Measurements from ENCODE around the gene CDH13. TPM values are rescaled to one million over a fixed set of nuclear protein-coding genes. Genes with fewer than 3 reads are reported as not detected.

Gene CDH13
- polyA plus RNA-seq, 1 experiment = 113 TPM

DNA sequence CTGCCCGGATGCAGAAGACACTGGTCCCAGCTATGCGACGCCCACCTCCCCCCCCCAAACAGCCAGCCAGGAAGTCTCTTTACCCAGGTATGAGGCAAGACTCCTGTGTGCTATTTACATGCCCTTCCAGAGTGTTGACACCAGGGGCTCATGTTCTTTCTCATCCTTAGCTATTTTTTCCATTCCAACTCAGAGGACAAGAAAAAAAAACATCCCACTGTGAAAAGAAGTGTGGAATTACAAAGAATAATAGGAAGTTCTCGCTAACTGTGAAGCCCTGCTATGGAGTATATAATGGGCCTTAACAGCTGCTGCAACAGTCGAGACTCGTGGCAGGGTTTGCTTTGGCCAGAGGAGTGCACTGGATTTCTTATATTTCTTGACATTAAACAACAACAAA is 584.9 kb downstream of the CDH13 start:
- TF ChIP-seq, protein P1, sequence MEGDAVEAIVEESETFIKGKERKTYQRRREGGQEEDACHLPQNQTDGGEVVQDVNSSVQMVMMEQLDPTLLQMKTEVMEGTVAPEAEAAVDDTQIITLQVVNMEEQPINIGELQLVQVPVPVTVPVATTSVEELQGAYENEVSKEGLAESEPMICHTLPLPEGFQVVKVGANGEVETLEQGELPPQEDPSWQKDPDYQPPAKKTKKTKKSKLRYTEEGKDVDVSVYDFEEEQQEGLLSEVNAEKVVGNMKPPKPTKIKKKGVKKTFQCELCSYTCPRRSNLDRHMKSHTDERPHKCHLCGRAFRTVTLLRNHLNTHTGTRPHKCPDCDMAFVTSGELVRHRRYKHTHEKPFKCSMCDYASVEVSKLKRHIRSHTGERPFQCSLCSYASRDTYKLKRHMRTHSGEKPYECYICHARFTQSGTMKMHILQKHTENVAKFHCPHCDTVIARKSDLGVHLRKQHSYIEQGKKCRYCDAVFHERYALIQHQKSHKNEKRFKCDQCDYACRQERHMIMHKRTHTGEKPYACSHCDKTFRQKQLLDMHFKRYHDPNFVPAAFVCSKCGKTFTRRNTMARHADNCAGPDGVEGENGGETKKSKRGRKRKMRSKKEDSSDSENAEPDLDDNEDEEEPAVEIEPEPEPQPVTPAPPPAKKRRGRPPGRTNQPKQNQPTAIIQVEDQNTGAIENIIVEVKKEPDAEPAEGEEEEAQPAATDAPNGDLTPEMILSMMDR (IDR thresholded peaks at IDR 0.05; ENCODE audit: insufficient read depth, low read depth, low read length) = no peak
- DNase-seq (ENCODE audit: low read depth) = no peak
- CTCF ChIA-PET = interaction anchor here (1.0 kb wide), 1 partner anchor 948 kb away, joined by 3 read pairs; no protein-coding TSS in a partner anchor

DNA sequence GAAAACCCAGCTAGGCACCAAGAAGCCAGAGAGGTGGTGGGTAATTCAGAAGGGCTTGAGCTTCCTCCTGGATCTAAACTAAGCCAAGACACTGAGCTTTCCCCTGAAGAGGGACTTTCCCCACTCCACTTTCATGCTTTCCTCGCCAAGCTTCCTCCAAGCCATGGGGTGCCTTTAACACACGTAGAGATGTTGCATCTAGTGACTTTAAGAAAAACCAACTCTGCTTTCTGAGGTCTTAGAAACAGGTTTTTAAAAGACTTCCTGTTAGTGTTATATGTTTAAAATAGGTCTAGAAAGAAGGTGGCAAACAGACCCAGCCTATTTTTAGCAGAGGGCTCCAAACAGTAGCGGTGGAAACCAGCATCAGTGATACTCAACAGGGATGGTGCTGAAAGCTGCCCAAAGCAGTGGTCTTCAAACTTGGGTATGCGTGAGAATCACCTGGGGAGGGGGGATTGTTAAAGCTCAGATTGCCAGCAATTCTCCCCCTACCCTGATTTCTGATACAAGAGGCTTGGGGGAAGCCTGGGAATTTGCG is 585.6 kb downstream of the CDH13 start:
- H3K27me3 ChIP-seq (ENCODE audit: control insufficient read depth, insufficient read depth, low read length) = no peaks in the 10 kb centered on the region
- no peak for DNase-seq (ENCODE audit: low read depth)
- TF ChIP-seq, protein P1 (IDR thresholded peaks at IDR 0.05; ENCODE audit: insufficient read depth, low read depth, low read length) = no peak
- POLR2A ChIA-PET = no interaction called here
- H3K36me3 ChIP-seq (ENCODE audit: control insufficient read depth, insufficient read depth, low read length) = no peaks in the 10 kb centered on the region
- no peak overlapping the region for H3K4me3 ChIP-seq (ENCODE audit: low read depth, low read length)
- CTCF ChIA-PET = interaction anchor here (3.1 kb wide), 1 partner anchor 949 kb away, joined by 14 read pairs; no protein-coding TSS in a partner anchor

More for the DNA sequence above, 584.9 kb downstream of the CDH13 start:
- Histone ChIP-seq H3K27me3 (ENCODE audit: control insufficient read depth, insufficient read depth, low read length) (no peaks in the 10 kb centered on the region), H3K36me3 (ENCODE audit: control insufficient read depth, insufficient read depth, low read length) (no peaks in the 10 kb centered on the region), H3K4me3 (ENCODE audit: low read depth, low read length) (no peak overlapping the region)
- POLR2A ChIA-PET = no interaction called here

DNA sequence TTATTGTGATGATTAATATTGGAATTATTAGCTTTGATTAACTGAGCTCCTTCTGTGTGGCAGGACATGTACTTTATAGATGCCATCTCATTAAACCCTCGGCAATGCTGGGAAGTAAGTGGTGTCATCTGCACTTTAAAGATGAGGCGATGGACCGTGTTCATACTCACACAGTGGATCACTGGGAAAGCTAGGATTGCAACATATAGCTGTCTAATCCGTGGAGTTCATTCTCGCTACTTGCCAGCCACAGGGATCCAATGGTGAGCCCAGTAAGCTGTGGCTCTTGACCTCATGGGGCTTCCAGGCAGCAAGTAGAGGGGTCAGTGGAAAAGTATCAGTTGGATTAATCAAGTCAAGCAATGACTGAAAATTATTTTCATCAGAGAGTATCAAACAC is 587.9 kb downstream of the CDH13 start:
- no peak for DNase-seq (ENCODE audit: low read depth)
- CTCF ChIA-PET = interaction anchor here (0.5 to 3.1 kb wide), 7 partner anchors 10 to 951 kb away, joined by 3 to 14 read pairs (median 3); no protein-coding TSS in a partner anchor
- POLR2A ChIA-PET = no interaction called here
- TF ChIP-seq, protein P1 (IDR thresholded peaks at IDR 0.05; ENCODE audit: insufficient read depth, low read depth, low read length) = no peak
- Histone ChIP-seq H3K4me3 (ENCODE audit: low read depth, low read length) (no peak overlapping the region), H3K36me3 (ENCODE audit: control insufficient read depth, insufficient read depth, low read length) (no peaks in the 10 kb centered on the region), H3K27me3 (ENCODE audit: control insufficient read depth, insufficient read depth, low read length) (no peaks in the 10 kb centered on the region)

DNA sequence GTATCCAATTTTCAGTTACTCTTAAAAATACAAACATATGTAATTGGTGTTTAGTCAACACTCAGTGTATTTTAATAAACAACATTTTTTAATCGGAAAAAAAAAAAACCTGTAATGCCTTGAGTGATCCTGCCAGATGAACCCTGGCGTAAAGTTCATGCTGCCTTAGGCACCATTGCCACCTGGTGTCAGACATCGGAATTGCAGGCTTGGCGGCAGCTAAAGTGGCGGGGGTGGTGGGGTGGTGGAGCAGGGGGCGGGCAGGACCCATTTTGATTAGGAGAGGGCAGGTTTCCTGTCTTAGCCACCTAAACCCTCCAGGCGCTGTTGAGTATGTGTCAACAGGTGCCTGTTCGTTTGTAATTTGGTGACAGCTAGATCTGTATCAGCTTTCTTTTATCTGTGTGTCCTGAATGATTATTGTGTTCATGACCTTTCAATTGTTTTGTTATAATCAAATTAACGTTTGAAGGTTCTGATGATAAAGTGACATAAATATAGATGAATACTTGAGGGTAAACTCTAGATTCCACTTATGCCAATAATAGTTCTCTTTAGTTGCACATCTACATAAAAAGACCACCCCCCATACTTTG is 588.7 kb downstream of the CDH13 start:
- POLR2A ChIA-PET = no interaction called here
- Histone ChIP-seq H3K4me3 (ENCODE audit: low read depth, low read length) (no peak overlapping the region), H3K36me3 (ENCODE audit: control insufficient read depth, insufficient read depth, low read length) (no peaks in the 10 kb centered on the region), H3K27me3 (ENCODE audit: control insufficient read depth, insufficient read depth, low read length) (no peaks in the 10 kb centered on the region)
- DNase-seq (ENCODE audit: low read depth) = no peak
- TF ChIP-seq, protein P1 (IDR thresholded peaks at IDR 0.05; ENCODE audit: insufficient read depth, low read depth, low read length) = peak; percentile 87
- CTCF ChIA-PET = interaction anchor here (0.6 to 1.5 kb wide), 8 partner anchors 102 to 952 kb away, joined by 3 to 13 read pairs (median 4); no protein-coding TSS in a partner anchor

DNA sequence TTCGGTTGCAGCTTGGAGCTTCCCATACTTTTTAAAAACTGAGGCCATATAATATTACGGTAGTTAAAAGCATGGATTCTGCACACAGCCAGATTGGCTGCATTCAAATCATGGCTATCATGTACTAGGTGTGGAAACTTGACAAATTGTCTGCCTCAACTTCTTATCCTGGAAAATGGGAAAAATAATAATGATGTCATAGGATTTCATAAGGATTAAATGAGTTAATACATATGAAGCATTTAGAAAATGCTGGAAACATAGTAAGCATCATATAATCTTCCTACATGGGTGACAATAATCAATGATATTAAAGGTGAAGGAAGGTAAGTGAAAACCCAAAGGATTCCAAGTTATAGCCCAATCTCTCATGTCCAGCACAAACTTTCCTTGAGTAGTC is 592.5 kb downstream of the CDH13 start:
- ChIA-PET CTCF (no interaction called here), POLR2A (no interaction called here)
- Histone ChIP-seq H3K36me3 (ENCODE audit: control insufficient read depth, insufficient read depth, low read length) (no peaks in the 10 kb centered on the region), H3K27me3 (ENCODE audit: control insufficient read depth, insufficient read depth, low read length) (no peaks in the 10 kb centered on the region), H3K4me3 (ENCODE audit: low read depth, low read length) (no peak overlapping the region)
- TF ChIP-seq, protein P1 (IDR thresholded peaks at IDR 0.05; ENCODE audit: insufficient read depth, low read depth, low read length) = no peak
- no peak for DNase-seq (ENCODE audit: low read depth)
